K562 (cell line): ENCODE data around the gene B4GALT5. TPM values are rescaled to one million over a fixed set of nuclear protein-coding genes. Genes with fewer than 3 reads are reported as not detected.

ENCODE experiments used
- AFF4 ChIP-seq: sonication (generic); formaldehyde crosslinking; IDR thresholded peaks from 2 replicates; pipeline ENCODE4 v1.8.0; 2023; ENCODE audit warnings: mild to moderate bottlenecking, missing genetic modification reagents
- CBFB ChIP-seq: sonication (generic); formaldehyde crosslinking; IDR thresholded peaks from 2 replicates; pipeline ENCODE4 v1.4.0; 2020; ENCODE audit warnings: mild to moderate bottlenecking, missing genetic modification reagents
- CGGBP1 ChIP-seq: fragments of 250-450 bp; sonication (Bioruptor Pico); IDR thresholded peaks from 2 replicates; pipeline ENCODE4 v1.9.0; 2021; ENCODE audit warnings: mild to moderate bottlenecking
- CHD2 ChIP-seq: IDR thresholded peaks from 2 replicates; pipeline ENCODE4 v1.6.1; 2011; ENCODE audit warnings: low read depth, low read length
- E2F3 ChIP-seq: fragments of 250-450 bp; sonication (Bioruptor Pico); IDR thresholded peaks from 2 replicates; pipeline ENCODE4 v1.4.0; 2020; ENCODE audit warnings: mild to moderate bottlenecking
- KAT7 ChIP-seq: sonication (generic); formaldehyde crosslinking; IDR thresholded peaks from 2 replicates; pipeline ENCODE4 v1.8.0; 2022; ENCODE audit warnings: missing genetic modification reagents, mild to moderate bottlenecking, borderline replicate concordance
- MBD1 ChIP-seq: fragments of 250-450 bp; sonication (Bioruptor Pico); IDR thresholded peaks from 2 replicates; pipeline ENCODE4 v1.8.0; 2022; ENCODE audit warnings: inconsistent platforms
- MCM2 ChIP-seq: fragments of 450-650 bp; IDR thresholded peaks from 2 replicates; pipeline ENCODE4 v1.6.1; 2017; ENCODE audit warnings: low read depth, mild to moderate bottlenecking
- SIN3A ChIP-seq, 2 experiments: fragments of 150-350 bp in 1 of 2; IDR thresholded peaks; 2 replicates each; pipeline ENCODE4 v1.6.1; 2011 to 2016; ENCODE audit warnings: borderline replicate concordance in 2 of 2, low read depth in 2 of 2, low read length in 2 of 2, mild to moderate bottlenecking in 2 of 2, moderate library complexity in 2 of 2; ENCODE audit not compliant: control insufficient read depth in 1 of 2
- SNIP1 ChIP-seq: fragments of 450-650 bp; IDR thresholded peaks from 2 replicates; pipeline ENCODE4 v1.7.1; 2017; ENCODE audit warnings: low read depth, mild to moderate bottlenecking
- TARDBP ChIP-seq: fragments of 450-650 bp; IDR thresholded peaks from 2 replicates; pipeline ENCODE4 v1.6.1; 2016
- VEZF1 ChIP-seq: fragments of 200-800 bp; sonication (Bioruptor generic); IDR thresholded peaks from 2 replicates; pipeline ENCODE4 v1.6.1; 2017; ENCODE audit warnings: missing genetic modification characterization, missing compliant biosample characterization
- ZC3H4 ChIP-seq: sonication (generic); formaldehyde crosslinking; IDR thresholded peaks from 2 replicates; pipeline ENCODE4 v1.9.0; 2021; ENCODE audit warnings: missing genetic modification reagents, borderline replicate concordance
- ZFP36 ChIP-seq: fragments of 150-350 bp; IDR thresholded peaks from 2 replicates; pipeline ENCODE4 v1.6.1; 2018; ENCODE audit warnings: low read length, low read depth; ENCODE audit not compliant: partially characterized antibody
- ZNF184 ChIP-seq: sonication (generic); formaldehyde crosslinking; IDR thresholded peaks from 2 replicates; pipeline ENCODE4 v1.5.0; 2020; ENCODE audit warnings: missing genetic modification reagents
- ZNF224 ChIP-seq: sonication (generic); formaldehyde crosslinking; IDR thresholded peaks from 2 replicates; pipeline ENCODE4 v1.8.0; 2022; ENCODE audit warnings: mild to moderate bottlenecking, missing genetic modification reagents
- ZNF398 ChIP-seq: fragments of 250-450 bp; sonication (Bioruptor Pico); IDR thresholded peaks from 2 replicates; pipeline ENCODE4 v1.8.0; 2021; ENCODE audit warnings: moderate library complexity, mild to moderate bottlenecking, inconsistent platforms
- polyA plus RNA-seq, 8 experiments: library from polyadenylated mRNA; depleted of rRNA in 4 of 8; stranded (reverse) in 5 of 8; unstranded in 3 of 8; fragments of >200 nt; fragmentation: Nextera tagmentation in 2 of 8; fragmentation: Illumina TruSeq in 1 of 8; extraction: Ambion mirVana in 2 of 8; extraction: Trizol in 1 of 8; gene quantifications; 2 replicates each; pipeline versions ENCODE4 v1.2.1 to v1.2.3, GENCODE V29; 2011 to 2014; ENCODE audit warnings: inconsistent platforms in 1 of 8, missing spikeins in 1 of 8
- total RNA-seq, 7 experiments: library from RNA; depleted of rRNA in 6 of 7; stranded (reverse); fragments of >200 nt in 6 of 7; fragmentation: Illumina TruSeq in 2 of 7; extraction: Trizol in 2 of 7; gene quantifications; 2 replicates each; pipeline versions ENCODE4 v1.2.1 to v1.2.3, GENCODE V29; 2011 to 2021; ENCODE audit warnings: low replicate concordance in 1 of 7

B4GALT5 gene
- total and polyA plus RNA-seq, 9 of the 15 experiments (the other 6 are each of a cell fraction or from before 2014, with no cell fraction given), result 8.5 to 32.6 (median 23.4) TPM

GRCh38 chr20:49610691-49611538 lies 102.8 kb downstream of the B4GALT5 start (continued):
- TF ChIP-seq AFF4 (CRISPR knock-in tag) (peak; percentile 66; the same call in 1 of the 2 replicates), TARDBP (peak; percentile 93; the same call in 1 of the 2 replicates), ZNF224 (CRISPR knock-in tag) (no peak), MBD1 (CRISPR knock-in tag) (no peak), ZNF398 (CRISPR knock-in tag) (no peak), VEZF1 (CRISPR knock-in tag) (peak; percentile 37), ZFP36 (peak; percentile 40), SIN3A (IDR thresholded peaks at IDR 0.05; ENCODE audit: borderline replicate concordance in 2 of 2, control insufficient read depth in 1 of 2, low read depth in 2 of 2, low read length in 2 of 2) (no peak), KAT7 (peak; percentile 85; the same call in 1 of the 2 replicates), MCM2 (no peak), E2F3 (CRISPR knock-in tag) (no peak), CHD2 (no peak), ZNF184 (CRISPR knock-in tag) (no peak), SNIP1 (no peak), CGGBP1 (CRISPR knock-in tag) (no peak), CBFB (CRISPR knock-in tag) (no peak), ZC3H4 (CRISPR knock-in tag) (no peak)
